GM21515 (cell line): ENCODE measurements around the gene TOLLIP.
"Not testable (repeated sequence)": the region's sequence is repeated elsewhere in the genome, so short reads cannot be mapped to it uniquely, and the experiment has no call there.

ENCODE experiments used
- ATAC-seq: cut with Tn5 transposase; IDR thresholded peaks from one replicate; pipeline ENCODE4 v1.9.1; 2021; ENCODE audit not compliant: unreplicated experiment

TOLLIP gene

DNA sequence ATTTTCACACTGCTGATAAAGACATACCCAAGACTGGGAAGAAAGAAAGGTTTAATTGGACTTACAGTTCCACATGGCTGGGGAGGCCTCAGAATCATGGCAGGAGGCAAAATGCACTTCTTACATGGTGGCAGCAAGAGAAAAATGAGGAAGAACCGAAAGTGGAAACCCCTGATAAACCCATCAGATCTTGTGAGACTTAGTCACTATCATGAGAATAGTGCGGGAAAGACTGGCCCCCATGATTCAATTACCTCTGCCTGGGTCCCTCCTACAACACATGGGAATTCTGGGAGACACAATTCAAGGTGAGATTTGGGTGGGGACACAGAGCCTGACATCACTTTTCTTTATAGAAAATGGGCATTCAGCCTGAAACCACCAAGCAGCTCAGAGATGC, 42.5 kb downstream of the TOLLIP start:
- not testable (repeated sequence) for ATAC-seq

DNA sequence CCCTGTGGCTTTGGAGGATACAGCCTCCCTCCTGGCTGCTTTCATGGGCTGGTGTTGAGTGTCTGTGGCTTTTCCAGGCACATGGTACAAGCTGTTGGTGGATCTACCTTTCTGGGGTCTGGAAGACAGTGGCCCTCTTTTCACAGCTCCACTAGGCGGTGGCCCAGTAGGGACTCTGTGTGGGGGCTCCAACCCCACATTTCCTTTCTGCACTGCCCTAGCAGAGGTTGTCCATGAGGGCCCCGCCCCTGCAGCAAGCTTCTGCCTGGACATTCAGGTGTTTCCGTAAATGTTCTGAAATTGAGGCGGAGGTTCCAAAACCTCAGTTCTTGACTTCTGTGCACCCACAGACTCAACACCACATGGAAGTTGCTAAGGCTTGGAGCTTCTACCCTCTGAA, 44.0 kb downstream of the TOLLIP start:
- not testable (repeated sequence) for ATAC-seq

DNA sequence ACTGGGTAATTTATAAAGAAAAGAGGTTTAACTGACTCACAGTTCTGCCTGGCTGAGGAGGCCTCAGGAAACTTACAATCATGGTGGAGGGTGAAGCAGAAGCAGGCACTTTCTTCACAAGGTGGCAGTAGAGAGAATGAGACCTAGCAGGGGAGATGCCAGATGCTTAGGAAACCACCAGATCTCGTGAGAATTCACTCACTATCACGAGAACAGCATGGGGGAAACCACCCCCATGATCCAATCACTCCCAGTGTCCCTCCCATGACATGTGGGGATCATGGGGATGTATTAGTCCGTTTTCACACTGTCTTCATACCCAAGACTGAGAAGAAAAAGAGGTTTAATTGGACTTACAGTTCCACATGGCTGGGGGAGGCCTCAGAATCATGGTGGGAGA, 45.0 kb downstream of the TOLLIP start:
- not testable (repeated sequence) for ATAC-seq

DNA sequence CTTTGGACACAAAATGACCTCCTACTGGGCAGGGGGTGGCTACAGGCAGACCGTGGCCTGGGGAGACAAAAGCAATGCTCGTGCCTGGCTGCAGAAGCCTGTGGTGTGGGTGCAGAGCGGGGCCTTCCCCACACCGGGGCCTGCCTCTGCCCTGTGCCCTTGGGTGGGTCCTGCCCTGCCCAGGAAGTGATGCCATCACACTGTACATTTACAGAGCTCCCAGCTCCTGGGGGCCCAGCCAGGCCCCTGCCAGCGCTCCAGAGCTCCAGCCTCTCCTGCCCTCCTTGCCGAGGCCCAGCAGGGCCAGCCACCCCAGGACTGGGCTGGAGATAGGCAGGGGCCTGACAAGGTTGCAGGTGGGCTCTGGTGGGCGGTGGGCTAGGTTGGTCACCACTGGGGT, 46.4 kb downstream of the TOLLIP start:
- peak; percentile 16 for ATAC-seq

DNA sequence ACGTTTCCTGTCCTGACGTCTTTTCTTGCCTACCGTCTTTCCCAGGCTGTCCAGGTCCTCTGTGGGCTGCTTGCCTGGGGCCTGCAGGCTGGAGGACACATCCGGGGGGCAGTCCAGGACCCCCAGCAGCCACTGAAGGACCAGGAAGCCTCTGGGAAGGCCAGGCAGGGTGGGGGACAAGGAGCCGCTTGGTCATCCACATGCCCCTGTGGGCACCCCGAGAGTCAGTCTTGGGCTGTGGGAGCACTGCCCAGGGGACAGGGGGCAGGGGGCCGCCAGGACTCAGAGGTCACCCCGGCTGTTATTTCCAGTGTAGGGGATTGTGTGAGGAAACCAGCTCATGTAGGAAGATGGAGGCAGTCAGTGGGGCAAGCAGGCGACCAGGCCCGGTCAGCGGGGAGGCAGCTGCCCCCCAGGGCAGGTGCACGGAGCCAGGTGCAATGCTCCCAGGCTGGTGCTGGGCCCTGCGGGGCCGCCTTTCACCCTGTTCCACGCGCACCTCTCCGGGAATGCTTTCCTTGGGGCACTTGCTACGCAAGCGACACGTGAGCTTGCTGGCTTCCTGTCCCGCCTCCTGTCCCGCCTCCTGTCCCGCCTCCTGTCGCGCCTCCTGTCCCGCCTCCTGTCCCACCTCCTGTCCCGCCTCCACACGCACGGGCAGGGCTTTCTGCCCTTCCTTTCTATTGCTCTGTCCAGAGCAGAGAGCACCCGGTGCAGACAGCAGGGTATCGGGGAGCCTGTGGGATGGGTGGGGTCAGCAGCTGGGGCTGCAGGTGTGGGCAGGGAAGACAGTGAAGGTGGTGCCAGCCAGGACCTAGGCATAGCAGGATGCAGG, 47.0 kb downstream of the TOLLIP start:
- ATAC-seq = peak; percentile 86

DNA sequence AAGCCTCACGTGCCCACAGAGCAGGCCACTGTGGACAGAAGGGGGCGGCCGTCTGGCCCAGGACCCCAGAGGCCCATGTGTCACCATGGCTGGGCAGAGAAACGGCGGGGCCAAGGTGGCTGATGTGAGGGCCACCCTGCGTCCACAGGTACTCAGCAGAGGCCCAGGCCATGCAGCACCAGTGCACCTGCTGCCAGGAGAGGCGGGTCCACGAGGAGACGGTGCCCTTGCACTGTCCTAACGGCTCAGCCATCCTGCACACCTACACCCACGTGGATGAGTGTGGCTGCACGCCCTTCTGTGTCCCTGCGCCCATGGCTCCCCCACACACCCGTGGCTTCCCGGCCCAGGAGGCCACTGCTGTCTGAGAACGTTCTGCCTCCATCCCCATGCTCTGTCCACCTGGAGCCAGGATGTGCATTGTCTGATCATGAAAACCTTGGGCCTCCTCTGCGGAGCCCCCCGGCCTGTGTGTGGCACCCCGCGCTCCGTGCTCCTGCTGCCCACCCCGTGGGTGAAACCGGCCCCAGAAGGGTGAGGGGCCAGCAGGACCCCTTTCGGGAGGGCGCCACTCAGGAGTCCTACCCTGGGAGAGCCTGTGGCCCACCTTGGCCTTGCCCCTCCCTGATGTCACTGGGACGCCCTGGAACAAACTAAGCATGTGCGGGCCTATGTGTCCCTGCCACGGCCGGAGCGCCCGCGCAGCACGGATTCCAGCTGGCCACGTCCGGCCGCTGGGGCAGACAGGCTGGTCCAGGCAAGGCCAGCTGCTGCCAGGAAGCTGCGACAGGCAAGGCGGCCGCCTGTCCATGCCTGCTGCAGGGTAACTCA, 48.0 kb downstream of the TOLLIP start:
- ATAC-seq = no peak

DNA sequence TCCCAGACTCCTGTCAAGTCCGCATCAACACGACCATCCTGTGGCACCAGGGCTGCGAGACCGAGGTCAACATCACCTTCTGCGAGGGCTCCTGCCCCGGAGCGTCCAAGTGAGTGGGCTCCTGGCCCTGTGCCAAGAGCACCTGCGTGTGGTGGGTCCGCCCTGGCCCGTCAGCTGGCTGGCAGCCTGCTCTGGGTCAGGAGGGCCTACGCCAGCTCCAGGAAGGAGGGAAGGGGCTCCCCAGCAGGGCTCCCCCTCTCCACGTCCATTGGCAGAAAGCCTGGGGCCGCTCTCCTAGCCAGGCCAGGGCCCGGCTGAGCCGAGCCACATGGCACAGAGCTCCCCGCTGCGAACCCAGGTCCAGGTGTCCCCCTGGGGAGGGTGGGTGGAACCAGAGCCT, 48.8 kb downstream of the TOLLIP start:
- no peak for ATAC-seq

DNA sequence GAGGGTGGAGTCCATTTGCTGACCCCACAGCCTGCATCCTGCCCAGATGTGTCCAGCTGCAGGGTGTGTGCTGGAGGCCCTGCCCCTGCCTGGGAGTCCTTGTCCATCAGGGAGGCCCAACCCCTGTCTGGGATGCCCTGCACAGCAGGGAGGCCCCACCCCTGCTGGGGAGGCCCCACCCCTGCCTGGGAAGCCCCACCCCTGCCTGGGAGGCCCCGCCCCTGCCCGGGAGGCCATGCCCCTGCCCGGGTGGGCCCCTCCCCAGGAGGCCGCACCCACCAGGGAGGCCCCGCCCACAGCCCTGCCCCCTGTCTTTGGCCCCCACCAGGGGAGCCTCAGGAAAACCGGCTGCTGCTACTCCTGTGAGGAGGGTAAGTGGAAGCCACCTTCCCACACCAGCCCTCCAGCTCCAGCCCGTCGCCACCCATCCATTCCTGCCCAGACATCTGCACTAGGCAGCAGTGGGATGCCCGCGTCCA, 49.4 kb downstream of the TOLLIP start:
- no peak for ATAC-seq

DNA sequence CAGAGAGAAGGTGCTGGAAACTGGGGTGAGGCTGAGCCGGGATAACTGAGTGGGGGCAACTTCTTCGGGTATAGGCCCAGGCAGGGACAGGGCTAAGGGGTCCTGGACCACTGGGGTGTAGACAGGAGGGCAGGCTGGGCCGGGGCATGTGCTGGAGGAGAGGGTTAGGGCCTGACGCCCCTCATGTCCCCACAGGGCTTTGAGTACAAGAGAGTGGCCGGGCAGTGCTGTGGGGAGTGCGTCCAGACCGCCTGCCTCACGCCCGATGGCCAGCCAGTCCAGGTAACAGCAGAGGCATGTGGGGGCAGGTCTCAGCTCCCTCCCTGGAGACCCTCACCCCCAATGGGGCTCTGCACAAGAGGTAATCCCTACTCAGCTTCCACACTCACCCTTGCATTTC, 49.9 kb downstream of the TOLLIP start:
- no peak for ATAC-seq

DNA sequence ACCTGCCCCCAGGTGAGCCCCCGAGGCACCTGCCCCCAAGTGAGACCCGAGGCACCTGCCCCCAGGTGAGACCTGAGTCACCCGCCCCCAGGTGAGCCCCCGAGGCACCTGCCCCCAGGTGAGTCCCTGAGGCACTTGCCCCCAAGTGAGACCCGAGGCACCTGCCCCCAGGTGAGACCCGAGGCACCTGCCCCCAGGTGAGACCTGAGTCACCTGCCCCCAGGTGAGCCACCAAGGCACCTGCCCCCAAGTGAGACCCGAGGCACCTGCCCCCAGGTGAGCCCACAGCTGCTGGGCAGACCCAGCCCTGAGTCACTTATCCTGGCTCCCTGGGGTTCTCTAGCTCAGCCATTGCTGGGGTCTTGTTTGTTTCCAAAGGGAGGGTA, 50.4 kb downstream of the TOLLIP start:
- no peak for ATAC-seq

DNA sequence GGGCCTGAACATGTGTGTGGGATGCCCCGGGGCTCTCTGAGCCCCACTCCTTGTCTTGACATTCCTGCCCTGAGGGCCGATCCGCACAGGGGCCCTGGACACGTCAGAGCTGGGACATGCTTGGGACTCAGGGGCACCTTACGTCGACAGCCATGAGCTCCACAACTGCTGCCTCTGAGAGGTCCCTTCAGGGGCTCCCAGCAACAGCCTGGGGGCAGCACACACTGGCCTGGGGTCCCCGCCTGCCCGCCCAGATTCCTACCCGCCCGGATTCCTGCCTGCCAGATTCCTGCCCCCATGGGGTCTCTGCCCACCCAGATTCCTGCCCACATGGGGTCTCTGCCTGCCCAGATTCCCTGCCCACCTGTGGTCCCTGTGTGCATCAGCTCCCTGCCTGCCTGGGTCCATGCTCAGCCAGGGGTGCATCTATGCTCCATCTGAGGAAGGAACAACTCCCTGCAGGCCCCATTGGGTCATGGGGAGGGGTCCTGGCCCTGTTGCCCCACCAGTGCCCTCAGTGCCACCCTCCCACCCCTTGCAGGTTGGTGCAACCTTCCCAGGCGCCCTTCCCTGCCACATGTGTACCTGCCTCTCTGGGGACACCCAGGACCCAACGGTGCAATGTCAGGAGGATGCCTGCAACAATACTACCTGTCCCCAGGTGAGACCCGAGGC, 50.9 kb downstream of the TOLLIP start:
- ATAC-seq = no peak

DNA sequence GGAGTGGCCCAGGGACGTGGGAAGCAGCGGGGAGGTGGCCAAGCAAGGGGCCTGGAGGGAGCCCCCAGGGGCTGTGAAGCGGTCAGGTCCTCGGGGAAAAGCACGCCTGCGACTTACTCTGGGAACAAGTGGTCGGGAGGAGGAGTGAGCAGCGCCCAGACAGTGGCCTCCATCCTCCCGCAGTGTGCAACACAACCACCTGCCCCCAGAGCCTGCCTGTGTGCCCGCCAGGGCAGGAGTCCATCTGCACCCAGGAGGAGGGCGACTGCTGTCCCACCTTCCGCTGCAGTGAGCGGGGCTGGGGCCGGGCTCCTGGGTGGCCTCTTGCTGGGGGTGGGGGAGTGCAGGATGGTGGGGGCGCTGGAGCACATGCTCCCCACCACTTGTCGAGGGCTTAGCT, 51.5 kb downstream of the TOLLIP start:
- ATAC-seq = no peak

DNA sequence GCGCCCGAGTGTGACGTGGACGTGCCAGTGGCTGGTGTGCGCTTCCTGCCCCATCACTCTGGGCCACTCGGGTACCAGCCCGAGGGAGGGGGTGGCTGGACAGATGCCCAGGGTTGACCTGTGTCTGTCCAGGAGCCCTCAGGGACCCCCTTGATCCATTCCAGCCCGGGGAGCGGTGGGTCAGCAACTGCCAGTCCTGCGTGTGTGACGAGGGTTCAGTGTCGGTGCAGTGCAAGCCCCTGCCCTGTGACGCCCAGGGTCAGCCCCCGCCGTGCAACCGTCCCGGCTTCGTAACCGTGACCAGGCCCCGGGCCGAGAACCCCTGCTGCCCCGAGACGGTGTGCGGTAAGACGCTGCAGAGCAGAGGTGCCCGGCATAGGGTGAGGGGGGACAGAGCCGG, 52.1 kb downstream of the TOLLIP start:
- no peak for ATAC-seq

DNA sequence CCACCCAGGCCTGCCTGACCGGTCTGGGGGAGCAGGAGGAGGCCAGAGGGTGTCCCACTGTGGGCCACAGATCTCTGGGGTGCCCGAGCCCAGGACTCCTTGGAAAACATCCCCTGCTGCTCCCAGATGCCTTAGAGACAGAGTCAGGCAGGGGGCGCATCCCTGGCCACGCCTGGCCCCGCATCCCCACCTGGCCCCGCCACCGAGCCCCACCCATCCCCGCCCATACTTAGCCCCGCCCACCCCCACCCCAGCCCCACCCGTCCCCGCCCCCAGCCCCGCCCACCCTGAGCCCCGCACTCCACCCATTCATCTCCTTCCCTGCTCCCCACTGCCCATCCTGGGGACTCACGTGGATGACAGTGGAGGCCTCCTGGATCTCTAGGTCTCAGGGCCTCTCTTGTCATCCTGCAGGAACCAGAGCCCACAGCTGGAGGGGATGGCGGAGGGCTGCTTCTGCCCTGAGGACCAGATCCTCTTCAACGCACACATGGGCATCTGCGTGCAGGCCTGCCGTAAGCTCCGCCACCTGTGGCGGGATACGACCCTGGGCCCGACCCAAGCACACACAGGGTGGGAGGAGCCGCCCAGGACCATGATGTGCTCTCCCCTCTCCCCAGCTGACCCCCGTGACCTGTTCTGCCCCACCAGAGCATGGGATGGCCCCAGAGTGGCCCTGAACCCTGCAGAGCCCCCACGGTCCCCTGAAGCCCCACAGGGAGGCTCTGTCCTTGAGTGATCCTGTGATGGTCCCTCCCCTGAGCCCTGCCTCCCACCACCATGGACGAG, 53.0 kb downstream of the TOLLIP start:
- no peak for ATAC-seq

DNA sequence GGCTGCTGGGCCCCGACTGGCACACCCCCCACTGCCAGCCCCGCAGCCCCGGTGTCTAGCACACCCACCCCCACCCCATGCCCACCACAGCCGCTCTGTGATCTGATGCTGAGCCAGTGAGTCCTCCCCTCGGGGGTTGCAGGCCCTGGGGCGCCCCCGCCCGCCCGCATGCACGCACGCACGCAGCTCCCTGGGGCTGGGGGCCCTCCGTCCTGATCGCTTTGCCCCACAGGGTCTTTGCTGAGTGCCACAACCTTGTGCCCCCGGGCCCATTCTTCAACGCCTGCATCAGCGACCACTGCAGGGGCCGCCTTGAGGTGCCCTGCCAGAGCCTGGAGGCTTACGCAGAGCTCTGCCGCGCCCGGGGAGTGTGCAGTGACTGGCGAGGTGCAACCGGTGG, 54.3 kb downstream of the TOLLIP start:
- ATAC-seq = no peak

DNA sequence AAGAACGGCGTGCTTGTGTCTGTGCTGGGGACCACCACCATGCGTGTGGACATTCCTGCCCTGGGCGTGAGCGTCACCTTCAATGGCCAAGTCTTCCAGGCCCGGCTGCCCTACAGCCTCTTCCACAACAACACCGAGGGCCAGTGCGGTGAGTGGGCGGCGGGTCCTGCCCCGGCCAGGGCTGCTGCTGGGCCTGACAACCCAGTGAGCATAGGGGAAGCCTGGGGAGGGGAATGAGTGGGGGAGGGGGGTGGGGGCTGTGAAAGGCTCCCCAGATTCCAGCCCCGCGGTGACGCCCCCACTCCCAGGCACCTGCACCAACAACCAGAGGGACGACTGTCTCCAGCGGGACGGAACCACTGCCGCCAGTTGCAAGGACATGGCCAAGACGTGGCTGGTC, 54.7 kb downstream of the TOLLIP start:
- ATAC-seq = no peak

DNA sequence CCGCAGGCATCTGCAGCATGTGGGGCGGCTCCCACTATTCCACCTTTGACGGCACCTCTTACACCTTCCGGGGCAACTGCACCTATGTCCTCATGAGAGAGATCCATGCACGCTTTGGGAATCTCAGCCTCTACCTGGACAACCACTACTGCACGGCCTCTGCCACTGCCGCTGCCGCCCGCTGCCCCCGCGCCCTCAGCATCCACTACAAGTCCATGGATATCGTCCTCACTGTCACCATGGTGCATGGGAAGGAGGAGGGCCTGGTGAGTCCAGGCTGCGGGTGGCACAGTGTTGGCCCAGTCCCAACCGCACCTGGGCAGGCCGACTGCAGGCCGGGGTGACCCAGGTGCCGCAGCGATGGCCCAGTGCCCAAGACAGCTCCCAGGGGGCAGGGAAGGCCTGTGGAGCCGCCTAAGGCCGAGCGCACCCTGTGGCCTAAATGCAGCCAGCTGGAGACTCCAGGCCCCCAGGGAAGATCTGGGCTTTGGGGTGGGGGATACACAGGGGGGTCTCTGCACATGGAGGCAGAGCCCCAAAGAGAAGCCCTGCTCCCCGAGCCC, 55.3 kb downstream of the TOLLIP start:
- ATAC-seq = no peak

DNA sequence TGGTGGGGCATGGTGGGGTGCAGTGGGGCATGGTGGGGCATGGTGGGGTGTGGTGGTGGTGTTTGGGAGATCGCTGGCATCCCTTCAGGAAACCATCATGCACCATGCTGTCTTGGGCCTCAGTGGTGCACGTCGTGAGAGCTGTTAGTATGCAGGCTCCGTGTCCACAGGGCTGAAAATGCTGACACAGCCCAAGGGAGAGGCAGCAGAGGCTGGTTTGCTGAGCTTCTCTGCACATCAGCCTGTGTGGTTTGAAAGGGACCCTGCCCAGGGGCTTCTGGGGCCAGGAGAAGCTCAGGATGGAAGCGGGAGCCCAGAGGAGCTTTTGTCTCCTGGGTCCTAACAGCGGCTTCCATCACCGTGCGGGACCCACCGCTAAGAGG, 56.3 kb downstream of the TOLLIP start:
- ATAC-seq = no peak

DNA sequence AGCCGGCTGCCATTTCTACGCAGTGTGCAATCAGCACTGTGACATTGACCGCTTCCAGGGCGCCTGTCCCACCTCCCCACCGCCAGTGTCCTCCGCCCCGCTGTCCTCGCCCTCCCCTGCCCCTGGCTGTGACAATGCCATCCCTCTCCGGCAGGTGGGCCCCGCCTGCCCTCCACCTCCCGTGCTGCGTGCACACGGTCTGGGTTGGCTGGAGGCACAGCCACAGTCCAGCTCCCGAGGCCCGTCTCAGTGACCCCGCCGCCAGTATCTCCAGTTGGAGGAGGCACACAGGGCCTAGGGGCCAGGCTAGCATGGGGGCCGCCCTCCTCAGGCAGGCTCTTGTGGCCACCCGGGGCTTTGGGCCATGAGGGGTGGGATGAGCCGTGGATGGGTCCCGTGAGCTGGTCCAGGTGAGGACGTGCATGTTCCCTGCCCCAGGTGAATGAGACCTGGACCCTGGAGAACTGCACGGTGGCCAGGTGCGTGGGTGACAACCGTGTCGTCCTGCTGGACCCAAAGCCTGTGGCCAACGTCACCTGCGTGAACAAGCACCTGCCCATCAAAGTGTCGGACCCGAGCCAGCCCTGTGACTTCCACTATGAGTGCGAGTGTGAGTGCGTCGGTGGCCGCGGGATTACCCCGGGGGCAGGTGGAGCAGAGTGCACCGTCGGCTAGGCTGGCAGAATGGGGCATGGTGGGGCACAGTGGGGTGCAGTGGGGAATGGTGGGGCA, 56.9 kb downstream of the TOLLIP start:
- no peak for ATAC-seq

DNA sequence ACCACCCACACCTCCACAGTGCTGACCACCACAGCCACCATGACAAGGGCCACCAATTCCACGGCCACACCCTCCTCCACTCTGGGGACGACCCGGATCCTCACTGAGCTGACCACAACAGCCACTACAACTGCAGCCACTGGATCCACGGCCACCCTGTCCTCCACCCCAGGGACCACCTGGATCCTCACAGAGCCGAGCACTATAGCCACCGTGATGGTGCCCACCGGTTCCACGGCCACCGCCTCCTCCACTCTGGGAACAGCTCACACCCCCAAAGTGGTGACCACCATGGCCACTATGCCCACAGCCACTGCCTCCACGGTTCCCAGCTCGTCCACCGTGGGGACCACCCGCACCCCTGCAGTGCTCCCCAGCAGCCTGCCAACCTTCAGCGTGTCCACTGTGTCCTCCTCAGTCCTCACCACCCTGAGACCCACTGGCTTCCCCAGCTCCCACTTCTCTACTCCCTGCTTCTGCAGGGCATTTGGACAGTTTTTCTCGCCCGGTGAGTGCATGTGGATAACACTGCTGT, 58.1 kb downstream of the TOLLIP start:
- ATAC-seq = no peak
